Measurements from ENCODE around the gene UVRAG. TPM values are rescaled to one million over a fixed set of nuclear protein-coding genes. Genes with fewer than 3 reads are reported as not detected.

The UVRAG gene
- total RNA-seq, 2 experiments from 2014 or later = 16.5 to 19.5 TPM

GRCh38 chr11:75793966-75794365 is 21.0 kb upstream of the UVRAG start:
- Histone ChIP-seq H3K27me3 (ENCODE audit: control insufficient read depth in 1 of 2, insufficient read depth in 2 of 2, low read length in 2 of 2) (no peaks in the 10 kb centered on the region), H3K36me3 (ENCODE audit: insufficient read depth, low read length) (no peaks in the 10 kb centered on the region), H3K4me3 (ENCODE audit: low read length) (no peak overlapping the region), H3K27ac (ENCODE audit: low read depth in 1 of 2, low read length in 2 of 2) (no peak overlapping the region), H3K9me3 (ENCODE audit: control insufficient read depth in 1 of 2, insufficient read depth in 1 of 2, low read length in 2 of 2) (no peaks in the 10 kb centered on the region), H3K4me1 (ENCODE audit: insufficient read depth, low read length) (no peaks in the 10 kb centered on the region)
- intact Hi-C loops (cut with DNase I, micrococcal nuclease) = no loop called here
- ChIA-PET CTCF (no interaction called here), POLR2A (no interaction called here)
- Mint-ChIP-seq H3K4me1 (ENCODE audit: low read depth) (no peaks in the 10 kb centered on the region), H3K36me3 (ENCODE audit: low read depth) (no peaks in the 10 kb centered on the region), H3K27ac (no peak overlapping the region), H3K9me3 (no peaks in the 10 kb centered on the region), H3K4me3 (no peak overlapping the region), H3K27me3 (no peaks in the 10 kb centered on the region)
- ATAC-seq (ENCODE audit: poor library complexity) = no peak
- TF ChIP-seq CTCF (IDR thresholded peaks at IDR 0.05) = no peak
- no peak for DNase-seq

- H3K27me3 ChIP-seq (ENCODE audit: control insufficient read depth in 1 of 2, insufficient read depth in 2 of 2, low read length in 2 of 2) = no peaks in the 10 kb centered on the region
- intact Hi-C loops (cut with DNase I, micrococcal nuclease) = no loop called here
- peaks cover under 1% of the 10 kb centered on the region for H3K4me1 Mint-ChIP-seq (ENCODE audit: low read depth)
- no peak overlapping the region for H3K27ac ChIP-seq (ENCODE audit: low read depth in 1 of 2, low read length in 2 of 2)
- TF ChIP-seq CTCF (IDR thresholded peaks at IDR 0.05) = no peak
- ATAC-seq (ENCODE audit: poor library complexity) (no peak), DNase-seq (no peak)
- ChIA-PET CTCF (no interaction called here), POLR2A (no interaction called here)
- no peak overlapping the region for H3K4me3 ChIP-seq (ENCODE audit: low read length)
- no peaks in the 10 kb centered on the region for H3K36me3 ChIP-seq (ENCODE audit: insufficient read depth, low read length)
- H3K4me1 ChIP-seq (ENCODE audit: insufficient read depth, low read length) = no peaks in the 10 kb centered on the region
- no peak overlapping the region for H3K27ac Mint-ChIP-seq
- H3K27me3 Mint-ChIP-seq = no peaks in the 10 kb centered on the region
- no peaks in the 10 kb centered on the region for H3K36me3 Mint-ChIP-seq (ENCODE audit: low read depth)
- H3K9me3 Mint-ChIP-seq = no peaks in the 10 kb centered on the region
- no peaks in the 10 kb centered on the region for H3K9me3 ChIP-seq (ENCODE audit: control insufficient read depth in 1 of 2, insufficient read depth in 1 of 2, low read length in 2 of 2)
- no peak overlapping the region for H3K4me3 Mint-ChIP-seq
Measured at GRCh38 chr11:75795276-75796090, 19.5 kb upstream of the UVRAG start.

GRCh38 chr11:75796091-75796435 is 18.9 kb upstream of the UVRAG start:
- H3K36me3 ChIP-seq (ENCODE audit: insufficient read depth, low read length) = no peaks in the 10 kb centered on the region
- no peaks in the 10 kb centered on the region for H3K36me3 Mint-ChIP-seq (ENCODE audit: low read depth)
- H3K4me1 Mint-ChIP-seq (ENCODE audit: low read depth) = peaks cover 6% of the 10 kb centered on the region
- ATAC-seq (ENCODE audit: poor library complexity) (no peak), DNase-seq (no peak)
- H3K27ac ChIP-seq (ENCODE audit: low read depth in 1 of 2, low read length in 2 of 2) = no peak overlapping the region
- CTCF ChIA-PET = no interaction called here
- POLR2A ChIA-PET = no interaction called here
- H3K4me3 ChIP-seq (ENCODE audit: low read length) = no peak overlapping the region
- TF ChIP-seq CTCF (IDR thresholded peaks at IDR 0.05) = no peak
- H3K4me3 Mint-ChIP-seq = no peak overlapping the region
- H3K27me3 ChIP-seq (ENCODE audit: control insufficient read depth in 1 of 2, insufficient read depth in 2 of 2, low read length in 2 of 2) = no peaks in the 10 kb centered on the region
- peaks cover 5% of the 10 kb centered on the region for H3K4me1 ChIP-seq (ENCODE audit: insufficient read depth, low read length)
- no peaks in the 10 kb centered on the region for H3K9me3 Mint-ChIP-seq
- H3K27me3 Mint-ChIP-seq = no peaks in the 10 kb centered on the region
- intact Hi-C loops (cut with DNase I, micrococcal nuclease) = no loop called here
- H3K9me3 ChIP-seq (ENCODE audit: control insufficient read depth in 1 of 2, insufficient read depth in 1 of 2, low read length in 2 of 2) = no peaks in the 10 kb centered on the region
- H3K27ac Mint-ChIP-seq = no peak overlapping the region

All from CD4-positive, alpha-beta T cell (primary cell).